HepG2 (cell line): ENCODE measurements around the gene CDC25C. TPM values are rescaled to one million over a fixed set of nuclear protein-coding genes. Genes with fewer than 3 reads are reported as not detected.
A peak's percentile ranks its signal among the peaks of the same experiment; 100 is the strongest.

ENCODE experiments used
- ATAC-seq: fragments of 200-7000 bp; cut with Tn5 transposase; 3 replicates; pipeline ENCODE4 v1.9.1; 2020; ENCODE audit warnings: mild to moderate bottlenecking, moderate library complexity
- BruUV-seq: library from RNA; stranded (reverse); fragments of 400-500 nt; replicated peaks from 2 replicates; lab custom pipeline; 2021; lab: Mats Ljungman, UMichigan
- CTCF ChIA-PET: fragments of 300-600 bp; formaldehyde crosslinking; extraction: SDS; loops from one replicate; lab custom pipeline; 2021; ENCODE audit warnings: low total read pairs, inconsistent platforms, low intra/inter-chr PET ratio; lab: Yijun Ruan, JAX
- POLR2A ChIA-PET: fragments of 350-600 bp; sonication (Branson Sonifier 250); formaldehyde crosslinking; loops from one replicate; lab custom pipeline; 2020; ENCODE audit warnings: antibody characterized with exemption, inconsistent platforms; lab: Yijun Ruan, JAX
- DNase-seq: peaks from one replicate; pipeline ENCODE4 v3.0.0-alpha.2; 2015; ENCODE audit warnings: low spot score
- FAIRE-seq: peaks from 3 replicates; lab custom pipeline; 2011; peaks lifted over from hg19 to GRCh38; lab: Jason Lieb, UNC
- H2AFZ ChIP-seq: one replicate; pipeline ENCODE4 v1.6.1; 2011; ENCODE audit warnings: low read length, inconsistent platforms
- H3K27ac ChIP-seq: fragments of 300-600 bp; 3 replicates; pipeline ENCODE4 v1.8.0; 2011; ENCODE audit warnings: mixed run types, mild to moderate bottlenecking, mixed read lengths, low read length, inconsistent platforms; ENCODE audit not compliant: insufficient read depth; ENCODE audit errors: extremely low read length
- H3K27me3 ChIP-seq, 2 experiments: fragments of 200-600 bp in 1 of 2; 2 replicates in 1 of 2; 3 replicates in 1 of 2; pipeline versions ENCODE4 v1.6.0 to v1.8.0; 2011; ENCODE audit warnings: low read length in 2 of 2, mild to moderate bottlenecking in 2 of 2, moderate library complexity in 2 of 2, inconsistent platforms in 1 of 2; ENCODE audit not compliant: insufficient read depth in 2 of 2, control insufficient read depth in 1 of 2
- H3K36me3 ChIP-seq, 2 experiments: fragments of 200-600 bp in 1 of 2; replicated peaks in 1 of 2; 2 replicates in 1 of 2; 3 replicates in 1 of 2; pipeline versions ENCODE4 v1.5.1 to v1.8.0; 2011; ENCODE audit warnings: low read length in 2 of 2, inconsistent platforms in 1 of 2; ENCODE audit not compliant: insufficient read depth in 2 of 2, control insufficient read depth in 1 of 2
- H3K4me1 ChIP-seq: 2 replicates; pipeline ENCODE4 v1.5.1; 2012; ENCODE audit warnings: low read length, inconsistent platforms; ENCODE audit not compliant: insufficient read depth
- H3K4me2 ChIP-seq: 2 replicates; pipeline ENCODE4 v1.6.0; 2011; ENCODE audit warnings: low read depth, low read length, inconsistent platforms
- H3K4me3 ChIP-seq, 3 experiments: fragments of 200-600 bp in 1 of 3; sonication (generic), shearing (Covaris generic) in 1 of 3; replicated peaks in 1 of 3; 2 replicates each; pipeline ENCODE4 v1.5.1; 2011 to 2016; ENCODE audit warnings: low read length in 3 of 3, inconsistent platforms in 2 of 3, low read depth in 2 of 3, mild to moderate bottlenecking in 2 of 3, control low read depth in 1 of 3, mixed read lengths in 1 of 3; ENCODE audit not compliant: insufficient read depth in 1 of 3
- H3K79me2 ChIP-seq: one replicate; pipeline ENCODE4 v1.6.1; 2011; ENCODE audit warnings: low read length, inconsistent platforms; ENCODE audit not compliant: insufficient read depth
- H3K9ac ChIP-seq: 2 replicates; pipeline ENCODE4 v1.6.0; 2011; ENCODE audit warnings: mild to moderate bottlenecking, low read depth, low read length, inconsistent platforms; ENCODE audit not compliant: insufficient read depth
- H3K9me3 ChIP-seq: 2 replicates; pipeline ENCODE4 v1.5.1; 2012; ENCODE audit warnings: mild to moderate bottlenecking, low read length
- H4K20me1 ChIP-seq: 2 replicates; pipeline ENCODE4 v1.6.0; 2011; ENCODE audit warnings: inconsistent platforms, mild to moderate bottlenecking, low read length, moderate library complexity; ENCODE audit not compliant: insufficient read depth
- ZNF263 ChIP-seq: sonication (generic); formaldehyde crosslinking; IDR thresholded peaks from 2 replicates; pipeline ENCODE4 v1.4.0; 2020; ENCODE audit warnings: missing genetic modification reagents
- WGBS: methylation state at CpG from one replicate; pipeline ENCODE4 v1.1.6; 2017; ENCODE audit warnings: low lambda C conversion rate; 5-methylcytosine and 5-hydroxymethylcytosine counted together
- in situ Hi-C: cut with HindIII; loops from 2 replicates; pipeline ENCODE4 v1.10.0; 2017; ENCODE audit warnings: low pct_unique_long_range_greater_than_20kb; ENCODE audit not compliant: extremely low pct_ligation_motif_present
- intact Hi-C: fragments of 100-400 bp; cut with micrococcal nuclease; formaldehyde crosslinking; loops from one replicate; pipeline ENCODE4 v1.10.0; 2022; ENCODE audit not compliant: unreplicated experiment
- polyA plus RNA-seq, 8 experiments: library from polyadenylated mRNA; depleted of rRNA in 3 of 8; stranded (reverse) in 7 of 8; unstranded in 1 of 8; fragments of >200 nt; fragmentation: Illumina TruSeq in 4 of 8; extraction: Trizol in 4 of 8; gene quantifications; 2 replicates each; pipeline versions ENCODE4 v1.2.1 to v1.2.3, GENCODE V29; 2011 to 2016; ENCODE audit warnings: low read depth in 4 of 8, missing spikeins in 1 of 8, mixed read lengths in 1 of 8; ENCODE audit not compliant: insufficient read depth in 1 of 8
- total RNA-seq, 5 experiments: library from RNA; depleted of rRNA; stranded (reverse); fragments of >200 nt; fragmentation: Illumina TruSeq; extraction: Trizol; gene quantifications; 2 replicates each; pipeline ENCODE4 v1.2.3, GENCODE V29; 2016; ENCODE audit warnings: low read depth in 1 of 5
- TF ChIP-seq, protein P1 (sequence below): sonication (generic); formaldehyde crosslinking; IDR thresholded peaks from 2 replicates; pipeline ENCODE4 v1.4.0; 2020; ENCODE audit warnings: missing genetic modification reagents, borderline replicate concordance

Gene CDC25C
- total and polyA plus RNA-seq, 2 of the 13 experiments (the other 11 are each of a cell fraction or from before 2014, with no cell fraction given): 17.7 to 27.6 TPM

DNA sequence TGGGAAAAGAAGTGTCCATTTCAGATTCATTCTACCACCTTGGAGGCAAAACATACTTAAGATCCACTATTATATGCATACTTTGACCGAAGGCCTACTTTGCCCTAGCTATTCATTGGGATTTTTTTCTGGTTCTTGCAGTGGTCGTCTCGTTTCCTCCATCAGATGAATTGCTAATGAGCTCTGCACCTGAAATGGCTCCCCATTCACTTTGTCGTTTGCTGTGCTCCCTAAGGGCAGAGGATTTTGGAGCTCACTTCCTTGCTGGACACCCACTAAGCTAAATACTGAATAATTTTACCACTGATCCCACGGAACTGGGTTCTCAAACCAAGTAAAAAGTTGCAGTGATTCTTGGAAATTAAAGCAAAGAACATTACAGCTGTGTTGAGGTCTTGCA, 22.8 kb upstream of the CDC25C start:
- BruUV-seq: TSS peak; percentile 58
- H3K27me3 ChIP-seq: no peaks in the 10 kb centered on the region; a peak in 1 of 5 replicates
- TF ChIP-seq, protein P1, sequence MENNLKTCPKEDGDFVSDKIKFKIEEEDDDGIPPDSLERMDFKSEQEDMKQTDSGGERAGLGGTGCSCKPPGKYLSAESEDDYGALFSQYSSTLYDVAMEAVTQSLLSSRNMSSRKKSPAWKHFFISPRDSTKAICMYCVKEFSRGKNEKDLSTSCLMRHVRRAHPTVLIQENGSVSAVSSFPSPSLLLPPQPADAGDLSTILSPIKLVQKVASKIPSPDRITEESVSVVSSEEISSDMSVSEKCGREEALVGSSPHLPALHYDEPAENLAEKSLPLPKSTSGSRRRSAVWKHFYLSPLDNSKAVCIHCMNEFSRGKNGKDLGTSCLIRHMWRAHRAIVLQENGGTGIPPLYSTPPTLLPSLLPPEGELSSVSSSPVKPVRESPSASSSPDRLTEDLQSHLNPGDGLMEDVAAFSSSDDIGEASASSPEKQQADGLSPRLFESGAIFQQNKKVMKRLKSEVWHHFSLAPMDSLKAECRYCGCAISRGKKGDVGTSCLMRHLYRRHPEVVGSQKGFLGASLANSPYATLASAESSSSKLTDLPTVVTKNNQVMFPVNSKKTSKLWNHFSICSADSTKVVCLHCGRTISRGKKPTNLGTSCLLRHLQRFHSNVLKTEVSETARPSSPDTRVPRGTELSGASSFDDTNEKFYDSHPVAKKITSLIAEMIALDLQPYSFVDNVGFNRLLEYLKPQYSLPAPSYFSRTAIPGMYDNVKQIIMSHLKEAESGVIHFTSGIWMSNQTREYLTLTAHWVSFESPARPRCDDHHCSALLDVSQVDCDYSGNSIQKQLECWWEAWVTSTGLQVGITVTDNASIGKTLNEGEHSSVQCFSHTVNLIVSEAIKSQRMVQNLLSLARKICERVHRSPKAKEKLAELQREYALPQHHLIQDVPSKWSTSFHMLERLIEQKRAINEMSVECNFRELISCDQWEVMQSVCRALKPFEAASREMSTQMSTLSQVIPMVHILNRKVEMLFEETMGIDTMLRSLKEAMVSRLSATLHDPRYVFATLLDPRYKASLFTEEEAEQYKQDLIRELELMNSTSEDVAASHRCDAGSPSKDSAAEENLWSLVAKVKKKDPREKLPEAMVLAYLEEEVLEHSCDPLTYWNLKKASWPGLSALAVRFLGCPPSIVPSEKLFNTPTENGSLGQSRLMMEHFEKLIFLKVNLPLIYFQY (CRISPR knock-in tag): no peak
- TF ChIP-seq ZNF263: peak; percentile 62; the same call in 1 of the 2 replicates
- ChIA-PET POLR2A (interaction anchor here (0.5 to 6.2 kb wide), 4 partner anchors 14 to 111 kb away, joined by 3 to 111 read pairs (median 3); partner anchors contain the start of genes EGR1 and FAM53C), CTCF (interaction anchor here (3.2 kb wide), 1 partner anchor 16 kb away, joined by 14 read pairs; the partner anchor contains the start of gene FAM53C)
- no peak overlapping the region for H3K27ac ChIP-seq
- in situ Hi-C loops (no loop called here), intact Hi-C loops (loop anchor here (5.0 kb wide), 1 partner anchor 177 kb away; the partner anchor contains the start of genes BRD8 and KIF20A)
- peak overlapping the region; percentile 82 for H3K4me2 ChIP-seq
- ATAC-seq: no peak
- H3K4me3 ChIP-seq: peak overlapping the region; percentile 93 to 98 (median 97)
- FAIRE-seq: no peak
- H3K9me3 ChIP-seq: no peaks in the 10 kb centered on the region
- no peak for DNase-seq
- peaks cover 55% of the 10 kb centered on the region for H3K79me2 ChIP-seq
- no peaks in the 10 kb centered on the region for H3K36me3 ChIP-seq
- no peak overlapping the region for H2AFZ ChIP-seq
- H3K9ac ChIP-seq: peak overlapping the region; percentile 96
- peaks cover 23% of the 10 kb centered on the region for H4K20me1 ChIP-seq
- peaks cover 20% of the 10 kb centered on the region for H3K4me1 ChIP-seq
- 16% methylated on average over 5 of the region's 5 CpGs for WGBS
